Caco-2 (cell line): ENCODE data around the gene SCAPER. TPM values are rescaled to one million over a fixed set of nuclear protein-coding genes. Genes with fewer than 3 reads are reported as not detected.
A peak's percentile ranks its signal among the peaks of the same experiment; 100 is the strongest.

Source experiments
- BruUV-seq: library from RNA; stranded (reverse); fragments of 400-500 nt; replicated peaks from 2 replicates; lab custom pipeline; 2021; lab: Mats Ljungman, UMichigan
- CTCF ChIA-PET: fragments of 300-600 bp; sonication (Branson Sonifier 250); formaldehyde crosslinking; loops from one replicate; lab custom pipeline; 2022; ENCODE audit warnings: antibody characterized with exemption; lab: Charles Lee
- POLR2A ChIA-PET: fragments of 300-600 bp; sonication (Branson Sonifier 250); formaldehyde crosslinking; loops from one replicate; lab custom pipeline; 2022; ENCODE audit warnings: antibody characterized with exemption; lab: Charles Lee
- DNase-seq, 2 experiments: peaks; one replicate each; pipeline versions ENCODE4 v3.0.0 to v3.0.0-alpha.2; 2020 to 2022
- H3K27me3 ChIP-seq: replicated peaks from 2 replicates; pipeline ENCODE4 v1.6.0; 2011; ENCODE audit warnings: low read length; ENCODE audit not compliant: control insufficient read depth, insufficient read depth
- H3K36me3 ChIP-seq: 2 replicates; pipeline ENCODE4 v1.5.1; 2011; ENCODE audit warnings: low read length; ENCODE audit not compliant: control insufficient read depth, insufficient read depth
- H3K4me1 ChIP-seq: fragments of 250-450 bp; sonication (Bioruptor Pico); 2 replicates; pipeline ENCODE4 v1.5.1; 2020; ENCODE audit warnings: mild to moderate bottlenecking
- H3K4me3 ChIP-seq: 2 replicates; pipeline ENCODE4 v1.5.1; 2011; ENCODE audit warnings: low read depth, mild to moderate bottlenecking, control low read depth, low read length
- H3K9me3 ChIP-seq: fragments of 250-450 bp; sonication (Bioruptor Pico); 2 replicates; pipeline ENCODE4 v1.5.1; 2020; ENCODE audit warnings: mild to moderate bottlenecking, moderate library complexity
- H3K27ac Mint-ChIP-seq: one replicate; pipeline ENCODE4 v1.8.0; 2022; ENCODE audit warnings: mixed read lengths; ENCODE audit not compliant: unreplicated experiment
- H3K27me3 Mint-ChIP-seq: one replicate; pipeline ENCODE4 v1.8.0; 2022; ENCODE audit warnings: mixed read lengths; ENCODE audit not compliant: insufficient read depth, unreplicated experiment
- H3K36me3 Mint-ChIP-seq: one replicate; pipeline ENCODE4 v1.8.0; 2022; ENCODE audit warnings: mild to moderate bottlenecking, mixed read lengths; ENCODE audit not compliant: insufficient read depth, unreplicated experiment
- H3K4me1 Mint-ChIP-seq: one replicate; pipeline ENCODE4 v1.8.0; 2022; ENCODE audit warnings: low read depth, mixed read lengths; ENCODE audit not compliant: unreplicated experiment
- H3K4me3 Mint-ChIP-seq: one replicate; pipeline ENCODE4 v1.8.0; 2022; ENCODE audit warnings: mild to moderate bottlenecking, moderate library complexity, mixed read lengths; ENCODE audit not compliant: unreplicated experiment
- H3K9me3 Mint-ChIP-seq: one replicate; pipeline ENCODE4 v1.8.0; 2022; ENCODE audit warnings: mixed read lengths; ENCODE audit not compliant: unreplicated experiment
- CTCF ChIP-seq, 2 experiments: fragments of 200-600 bp in 1 of 2; IDR thresholded peaks; 1 replicate in 1 of 2; 2 replicates in 1 of 2; pipeline versions ENCODE4 v1.5.1 to v1.8.0; 2011 to 2022; ENCODE audit warnings: antibody characterized with exemption in 1 of 2, control low read depth in 1 of 2, inconsistent platforms in 1 of 2, low read depth in 1 of 2, low read length in 1 of 2, mild to moderate bottlenecking in 1 of 2, moderate library complexity in 1 of 2; ENCODE audit not compliant: insufficient read depth in 1 of 2, severe bottlenecking in 1 of 2, unreplicated experiment in 1 of 2
- intact Hi-C: fragments of 100-400 bp; cut with micrococcal nuclease; formaldehyde crosslinking; loops from one replicate; pipeline ENCODE4 v1.10.0; 2022; ENCODE audit not compliant: unreplicated experiment
- total RNA-seq: library from RNA; stranded (reverse); gene quantifications from 2 replicates; pipeline ENCODE4 v1.2.3, GENCODE V29; 2022

Gene SCAPER
- total RNA-seq, 1 experiment from 2014 or later = 24.6 TPM

DNA sequence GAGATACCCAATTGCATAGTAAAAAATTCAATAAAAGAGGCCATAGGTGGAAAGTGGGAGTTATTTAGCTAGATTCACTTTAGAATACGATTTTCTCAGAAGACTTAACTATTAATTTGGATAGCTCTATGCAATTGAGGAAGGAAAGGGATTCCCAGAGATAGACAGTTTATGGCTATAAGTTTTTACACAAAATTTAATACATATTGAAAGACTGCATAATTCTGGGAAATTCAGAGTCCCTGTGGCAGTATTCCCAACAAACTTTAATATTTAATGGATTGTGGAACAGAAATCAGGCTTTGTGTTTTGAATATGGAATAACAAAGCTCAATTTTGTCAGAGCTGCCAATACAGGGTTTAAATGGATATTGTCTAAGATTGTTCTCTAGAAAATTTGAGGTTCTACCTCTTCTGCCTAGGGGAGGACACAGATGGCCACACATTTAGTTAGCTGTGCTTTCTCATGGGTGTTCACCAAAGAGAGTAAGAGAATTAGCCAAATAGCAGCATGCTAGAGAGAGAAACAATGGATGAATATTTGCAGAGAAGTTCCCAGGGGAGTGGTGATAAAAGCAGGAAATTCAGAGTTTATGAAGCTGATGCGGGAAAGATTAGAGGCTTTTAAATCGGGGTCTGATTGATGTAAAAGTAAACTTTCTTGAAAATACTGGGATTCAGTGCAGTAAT is 560.1 kb downstream of the SCAPER start:
- TF ChIP-seq CTCF (IDR thresholded peaks at IDR 0.05; ENCODE audit: insufficient read depth in 1 of 2, low read depth in 1 of 2, low read length in 1 of 2, severe bottlenecking in 1 of 2, unreplicated experiment in 1 of 2) = no peak
- Mint-ChIP-seq H3K36me3 (peaks cover 23% of the 10 kb centered on the region), H3K27me3 (no peaks in the 10 kb centered on the region), H3K4me3 (peak overlapping the region; percentile 87), H3K9me3 (no peaks in the 10 kb centered on the region), H3K27ac (peak overlapping the region; percentile 87), H3K4me1 (peaks cover 9% of the 10 kb centered on the region)
- intact Hi-C loops = no loop called here
- POLR2A ChIA-PET = interaction anchor here (0.6 to 2.7 kb wide), 9 partner anchors 9 to 244 kb away, joined by 3 to 29 read pairs (median 5); partner anchors contain the start of gene ISL2
- H3K4me1 ChIP-seq = peaks cover 12% of the 10 kb centered on the region
- no peaks in the 10 kb centered on the region for H3K27me3 ChIP-seq
- DNase-seq = no peak
- H3K36me3 ChIP-seq = no peaks in the 10 kb centered on the region
- CTCF ChIA-PET = interaction anchor here (1.8 to 2.0 kb wide), 2 partner anchors 9 to 11 kb away, joined by 6 to 11 read pairs; partner anchors contain the start of gene ISL2
- no peaks in the 10 kb centered on the region for H3K9me3 ChIP-seq
- BruUV-seq = TSS peak; percentile 31
- no peak overlapping the region for H3K4me3 ChIP-seq

DNA sequence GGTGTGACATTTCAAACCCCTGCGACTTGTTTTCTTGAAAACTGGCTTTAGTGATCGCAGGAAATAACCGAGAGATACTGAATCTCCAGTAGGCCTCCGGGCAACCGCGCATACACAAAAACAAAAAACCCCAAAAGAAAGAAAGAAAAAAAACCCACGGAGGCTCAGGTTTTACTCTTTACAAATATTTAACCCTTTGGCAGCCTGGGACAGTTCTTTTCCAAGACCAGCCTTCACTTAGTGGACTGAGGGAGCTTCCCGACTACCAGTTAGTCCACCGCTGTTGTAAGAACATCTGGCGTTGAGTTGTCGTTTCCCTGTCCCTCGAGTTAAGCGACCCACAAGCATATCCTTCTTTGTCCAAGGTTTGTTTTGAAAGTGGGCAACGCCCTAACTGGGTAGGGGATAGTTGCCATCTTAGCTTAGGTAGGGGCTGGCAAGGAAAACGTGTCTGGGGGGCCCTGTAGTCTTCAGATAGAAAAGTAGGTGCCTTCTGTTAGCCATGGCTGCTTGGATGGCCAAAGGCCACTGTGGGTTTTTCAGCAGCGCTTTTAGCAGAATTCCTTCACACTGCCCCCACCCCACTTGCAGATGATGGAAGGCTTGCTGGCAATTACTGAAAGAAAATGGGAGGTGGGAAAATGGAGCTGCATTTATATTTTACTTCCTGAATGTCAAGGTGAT is 561.7 kb downstream of the SCAPER start:
- Mint-ChIP-seq H3K9me3 (no peaks in the 10 kb centered on the region), H3K27ac (no peak overlapping the region), H3K27me3 (no peaks in the 10 kb centered on the region), H3K4me3 (no peak overlapping the region), H3K36me3 (peaks cover 34% of the 10 kb centered on the region), H3K4me1 (peaks cover 17% of the 10 kb centered on the region)
- intact Hi-C loops = no loop called here
- no peak for TF ChIP-seq CTCF (IDR thresholded peaks at IDR 0.05; ENCODE audit: insufficient read depth in 1 of 2, low read depth in 1 of 2, low read length in 1 of 2, severe bottlenecking in 1 of 2, unreplicated experiment in 1 of 2)
- Histone ChIP-seq H3K27me3 (no peaks in the 10 kb centered on the region), H3K36me3 (no peaks in the 10 kb centered on the region), H3K9me3 (no peaks in the 10 kb centered on the region), H3K4me1 (peaks cover 15% of the 10 kb centered on the region), H3K4me3 (no peak overlapping the region)
- ChIA-PET POLR2A (no interaction called here), CTCF (no interaction called here)
- no peak for DNase-seq
- no TSS peak for BruUV-seq

GRCh38 chr15:76342382-76343201 is 562.5 kb downstream of the SCAPER start:
- Mint-ChIP-seq H3K36me3 (peaks cover 35% of the 10 kb centered on the region), H3K9me3 (no peaks in the 10 kb centered on the region), H3K27ac (no peak overlapping the region), H3K27me3 (no peaks in the 10 kb centered on the region), H3K4me3 (no peak overlapping the region), H3K4me1 (peaks cover 19% of the 10 kb centered on the region)
- Histone ChIP-seq H3K27me3 (no peaks in the 10 kb centered on the region), H3K4me1 (peaks cover 15% of the 10 kb centered on the region), H3K4me3 (no peak overlapping the region), H3K36me3 (no peaks in the 10 kb centered on the region), H3K9me3 (no peaks in the 10 kb centered on the region)
- TF ChIP-seq CTCF (IDR thresholded peaks at IDR 0.05; ENCODE audit: insufficient read depth in 1 of 2, low read depth in 1 of 2, low read length in 1 of 2, severe bottlenecking in 1 of 2, unreplicated experiment in 1 of 2) = no peak
- ChIA-PET POLR2A (no interaction called here), CTCF (interaction anchor here (0.7 kb wide), 1 partner anchor 16 kb away, joined by 3 read pairs; no protein-coding TSS in a partner anchor)
- DNase-seq = no peak
- intact Hi-C loops = no loop called here
- BruUV-seq = no TSS peak
